Measurements from ENCODE around the gene ZNF688. TPM values are rescaled to one million over a fixed set of nuclear protein-coding genes. Genes with fewer than 3 reads are reported as not detected.
A peak's percentile ranks its signal among the peaks of the same experiment; 100 is the strongest.

Gene ZNF688
- total and polyA plus RNA-seq, 9 of the 15 experiments (the other 6 are each of a cell fraction or from before 2014, with no cell fraction given), result 0.48 to 12.9 (median 4.5) TPM

- no peak for TF ChIP-seq HMG20B (CRISPR knock-in tag; IDR thresholded peaks at IDR 0.05)
- no peak for TF ChIP-seq CCAR2 (IDR thresholded peaks at IDR 0.05; ENCODE audit: low read depth, low read length)
- TF ChIP-seq FOXM1 (IDR thresholded peaks at IDR 0.05; ENCODE audit: low read depth), result no peak
- no peak for TF ChIP-seq FOXM1 (CRISPR knock-in tag; IDR thresholded peaks at IDR 0.05; ENCODE audit: low read depth)
- no peak for TF ChIP-seq SNIP1 (IDR thresholded peaks at IDR 0.05; ENCODE audit: low read depth)
- no peak for TF ChIP-seq FUS (optimal IDR thresholded peaks at IDR 0.05; ENCODE audit: low read depth, low read length)
- TF ChIP-seq ATF4 (CRISPR knock-in tag; IDR thresholded peaks at IDR 0.05), result no peak
- no peak for TF ChIP-seq TCF15 (CRISPR knock-in tag; IDR thresholded peaks at IDR 0.05)
- TF ChIP-seq SRF (CRISPR knock-in tag; IDR thresholded peaks at IDR 0.05), result no peak
- TF ChIP-seq ATF3 (IDR thresholded peaks at IDR 0.05), result 0 out of 2 replicates have a peak, but pooled peaks have one; percentile 17
- no peak for TF ChIP-seq ATF3 (CRISPR knock-in tag; conservative IDR thresholded peaks at IDR 0.05)
- peak; percentile 59; the same call in 1 of the 2 replicates for TF ChIP-seq RFX1 (IDR thresholded peaks at IDR 0.05)
- TF ChIP-seq STAT5A (IDR thresholded peaks at IDR 0.05; ENCODE audit: borderline replicate concordance, low read length), result no peak
- TF ChIP-seq ERF (CRISPR knock-in tag; IDR thresholded peaks at IDR 0.05), result no peak
- TF ChIP-seq EP300 (IDR thresholded peaks at IDR 0.05; ENCODE audit: low read length), result no peak
- TF ChIP-seq BRF2 (IDR thresholded peaks at IDR 0.05; ENCODE audit: borderline replicate concordance, insufficient read depth, insufficient read length), result no peak
- no peak for TF ChIP-seq TCF3 (CRISPR knock-in tag; IDR thresholded peaks at IDR 0.05)
- no peak for TF ChIP-seq ZFX (CRISPR knock-in tag; IDR thresholded peaks at IDR 0.05)
- no peak for TF ChIP-seq SAFB (IDR thresholded peaks at IDR 0.05; ENCODE audit: borderline replicate concordance, low read depth, low read length)
- no peak for TF ChIP-seq GTF2A2 (tag; IDR thresholded peaks at IDR 0.05)
- TF ChIP-seq TFAP4 (CRISPR knock-in tag; IDR thresholded peaks at IDR 0.05; ENCODE audit: borderline replicate concordance), result peak; percentile 59; the same call in 1 of the 2 replicates
Measured at GRCh38 chr16:30567991-30568638, 3.4 kb downstream of the ZNF688 start (continued).
